HG03280 (cell line): ENCODE data around the gene ZNF414.
"Not testable (repeated sequence)": the region's sequence is repeated elsewhere in the genome, so short reads cannot be mapped to it uniquely, and the experiment has no call there.

Experiments used
- ATAC-seq: cut with Tn5 transposase; IDR thresholded peaks from one replicate; pipeline ENCODE4 v1.9.1; 2021; ENCODE audit warnings: mild to moderate bottlenecking, moderate library complexity; ENCODE audit not compliant: unreplicated experiment

The ZNF414 gene

DNA sequence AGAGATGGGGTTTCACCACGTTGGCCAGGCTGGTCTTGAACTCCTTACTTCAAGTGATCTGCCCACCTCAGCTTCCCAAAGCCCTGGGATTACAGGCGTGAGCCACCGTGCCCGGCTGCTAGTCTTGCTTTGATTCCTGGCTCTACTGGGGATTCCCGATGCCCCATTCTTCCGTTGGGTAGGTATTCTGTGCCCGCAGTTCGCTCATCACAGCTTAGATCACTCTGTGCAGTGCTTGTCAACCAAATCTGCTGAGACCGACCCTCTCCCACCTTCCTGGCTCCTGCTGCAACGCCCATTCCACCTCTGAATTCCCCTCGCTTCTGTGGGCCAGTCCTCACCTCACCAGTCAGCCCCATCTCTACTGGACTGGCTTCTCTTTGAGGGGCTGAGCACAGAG is 4.6 kb upstream of the ZNF414 start:
- no peak for ATAC-seq

DNA sequence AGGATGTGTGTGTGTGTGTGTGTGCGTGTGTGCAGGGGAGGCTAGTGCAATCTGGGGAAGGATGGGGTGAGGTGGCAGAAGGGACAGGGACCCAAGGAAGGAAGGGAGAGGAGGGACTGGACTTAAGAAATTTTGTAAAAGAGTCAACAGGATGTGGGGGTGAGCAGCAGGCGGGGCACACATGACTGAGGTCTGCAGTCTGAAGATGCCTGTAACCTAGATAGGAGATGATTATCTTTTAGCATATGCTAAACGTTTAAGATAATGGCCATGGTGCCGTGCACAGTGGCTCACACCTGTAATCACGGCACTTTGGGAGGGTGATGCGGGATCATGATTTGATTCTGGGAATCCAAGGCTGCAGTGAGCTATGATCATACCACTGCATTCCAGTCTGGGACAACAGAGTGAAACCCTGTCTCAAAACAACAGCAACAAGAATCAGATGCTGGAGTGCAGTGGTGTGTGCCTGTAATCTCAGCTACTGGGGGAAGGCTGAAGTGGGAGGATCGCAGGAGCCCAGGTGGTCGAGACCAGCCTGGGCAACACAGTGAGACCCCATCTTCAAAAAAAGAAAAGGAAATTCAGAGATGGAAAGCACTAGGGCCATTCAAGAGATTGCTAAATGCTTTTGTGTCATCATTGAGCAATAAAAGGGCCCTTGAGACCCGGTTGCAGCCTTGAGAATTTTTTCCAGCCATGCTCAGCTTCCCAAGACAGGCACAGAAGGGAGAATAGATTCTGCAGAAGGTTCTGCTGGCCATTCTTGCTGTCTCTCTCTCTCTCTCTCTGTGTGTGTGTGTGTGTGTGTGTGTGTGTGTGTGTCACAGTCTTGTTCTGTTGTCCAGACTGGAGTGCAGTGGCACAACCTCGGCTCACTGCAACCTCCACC is 3.8 kb upstream of the ZNF414 start:
- no peak for ATAC-seq

DNA sequence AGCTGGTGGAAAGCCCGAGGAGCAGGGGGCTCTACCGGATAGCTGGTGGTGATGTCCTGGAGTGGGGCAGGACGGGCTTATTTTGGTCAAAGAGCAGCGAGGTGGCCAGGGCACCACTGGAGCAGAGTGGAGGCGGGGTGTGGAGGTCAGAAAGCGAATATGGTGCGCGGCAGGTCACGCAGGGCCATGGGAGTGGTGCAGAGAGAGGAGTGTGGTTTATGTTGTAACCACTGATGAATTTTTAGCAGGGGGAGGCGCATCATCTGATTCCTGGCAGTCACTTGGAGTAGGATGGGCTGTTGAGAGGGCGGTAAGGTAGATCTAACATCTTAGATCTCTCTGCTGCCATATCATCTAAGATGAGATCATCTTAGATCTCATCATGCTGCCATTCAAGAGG is 1.4 kb upstream of the ZNF414 start:
- no peak for ATAC-seq

DNA sequence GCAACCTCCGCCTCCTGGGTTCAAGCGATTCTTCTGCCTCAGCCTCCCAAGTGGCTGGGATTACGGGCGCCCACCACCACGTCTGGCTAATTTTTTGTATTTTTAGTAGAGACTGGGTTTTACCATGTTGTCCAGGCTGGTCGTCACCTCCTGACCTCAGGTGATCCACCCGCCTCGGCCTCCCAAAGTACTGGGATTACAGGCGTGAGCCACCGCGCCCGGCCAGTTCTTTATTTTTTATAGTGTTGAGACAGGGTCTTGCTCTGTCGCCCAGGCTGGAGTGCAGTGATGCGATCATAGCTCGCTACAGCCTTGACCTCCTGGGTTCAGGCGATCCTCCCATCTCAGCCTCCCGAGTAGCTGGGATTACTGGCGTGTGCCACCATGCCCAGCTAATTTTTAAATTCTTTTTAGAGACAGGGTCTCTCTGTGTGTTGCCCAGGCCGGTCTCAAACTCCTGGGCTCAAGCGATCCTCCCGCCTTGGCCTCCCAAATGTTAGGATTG is 590 bp upstream of the ZNF414 start:
- ATAC-seq: not testable (repeated sequence)

DNA sequence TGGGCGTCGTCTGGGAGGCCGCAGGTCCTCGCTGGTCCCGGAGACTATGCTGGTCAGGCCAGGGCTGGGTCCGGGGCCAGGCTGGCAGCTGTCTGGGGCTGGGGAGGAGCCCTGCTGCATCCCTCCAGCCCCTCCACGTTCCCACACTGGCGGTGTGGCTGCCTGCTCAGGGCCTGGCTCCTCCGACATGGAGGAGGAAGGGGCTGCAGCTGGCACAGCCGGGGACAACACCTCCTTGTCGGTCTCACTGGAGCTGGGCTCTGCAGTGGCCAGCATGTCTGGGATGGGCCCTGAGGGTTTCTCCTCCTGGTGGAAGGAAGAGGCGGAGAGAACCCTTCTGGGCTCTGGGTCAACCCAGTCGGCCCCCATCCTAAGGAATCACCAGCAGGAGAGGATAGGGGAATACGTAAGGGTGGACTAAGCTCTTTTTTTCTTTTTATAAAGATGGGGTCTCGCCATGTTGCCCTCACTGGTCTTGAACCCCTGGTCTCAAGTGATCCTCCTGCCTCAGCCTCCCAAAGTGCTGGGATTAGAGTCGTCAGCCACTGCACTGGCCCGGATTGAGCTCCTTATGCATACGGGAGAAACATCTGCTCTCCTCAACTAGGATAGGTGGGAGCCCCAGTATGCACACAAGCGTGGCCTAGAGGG is 806 bp downstream of the ZNF414 start:
- no peak for ATAC-seq

DNA sequence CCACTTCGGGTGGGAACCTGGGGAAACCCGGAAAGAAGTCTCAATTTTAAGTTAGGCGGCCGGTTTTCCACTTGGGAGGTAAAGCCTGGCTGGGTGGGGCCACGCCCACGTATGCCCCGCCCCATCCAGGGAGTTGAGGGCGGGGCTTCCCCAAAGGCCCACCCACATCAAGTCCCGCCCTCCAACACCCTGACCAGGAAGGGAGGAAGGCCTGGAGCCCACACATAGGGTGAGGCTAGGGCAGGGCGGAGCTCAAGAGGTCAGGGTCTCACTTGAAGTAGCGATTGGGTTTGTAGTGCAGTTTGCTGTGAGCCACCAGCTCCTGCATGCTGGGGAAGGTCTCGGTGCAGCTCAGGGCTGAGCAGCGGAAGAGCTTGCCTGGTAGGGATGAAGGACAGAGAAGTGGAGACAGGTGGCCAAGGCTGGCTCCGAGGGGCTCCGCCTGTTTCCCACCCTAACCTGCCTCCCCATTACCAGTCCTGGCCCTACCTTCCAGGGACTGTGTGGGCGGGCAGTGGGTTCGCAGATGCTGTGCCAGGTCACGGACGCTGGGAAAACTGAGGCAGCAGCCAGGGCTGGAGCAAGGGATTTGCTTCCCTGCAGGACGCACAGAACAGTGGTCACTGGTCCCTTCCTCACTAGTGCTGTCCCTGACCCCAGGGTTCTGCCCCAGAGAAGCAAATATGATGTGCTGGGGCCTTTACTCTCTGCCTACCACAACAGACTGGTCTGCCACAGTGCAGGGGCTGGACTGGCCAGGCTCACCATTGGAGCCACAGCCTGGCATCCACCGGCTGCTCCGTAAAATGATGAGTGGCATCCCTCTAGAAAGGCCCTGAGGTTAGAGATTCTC is 1.6 kb downstream of the ZNF414 start:
- ATAC-seq: no peak

DNA sequence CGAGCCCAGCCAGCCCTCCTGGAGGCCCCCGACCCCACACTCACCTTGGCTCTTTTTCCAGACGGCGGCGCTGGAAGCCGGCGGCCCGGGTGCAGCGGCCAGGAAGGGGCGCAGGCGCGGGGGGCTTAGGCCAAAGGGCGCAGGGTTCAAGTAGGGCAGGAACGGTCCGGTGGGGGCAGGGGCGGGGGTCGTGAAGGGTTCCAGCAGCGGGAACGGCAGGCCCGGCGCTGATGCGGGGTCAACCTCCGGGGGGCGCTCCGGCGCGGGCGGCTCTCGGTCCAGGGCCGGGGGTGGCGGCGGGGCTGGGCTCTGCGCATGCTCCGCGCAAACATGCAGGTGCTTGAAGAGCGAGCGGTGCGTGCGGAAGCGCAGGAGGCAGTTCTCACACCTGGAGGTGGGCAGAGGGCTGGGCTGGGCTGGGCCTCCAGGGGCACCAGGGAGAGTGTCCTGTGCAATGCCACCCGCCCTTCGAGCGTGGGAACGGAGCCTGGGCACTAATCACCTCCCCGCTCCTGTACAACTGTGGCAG is 2.3 kb downstream of the ZNF414 start:
- ATAC-seq: no peak

DNA sequence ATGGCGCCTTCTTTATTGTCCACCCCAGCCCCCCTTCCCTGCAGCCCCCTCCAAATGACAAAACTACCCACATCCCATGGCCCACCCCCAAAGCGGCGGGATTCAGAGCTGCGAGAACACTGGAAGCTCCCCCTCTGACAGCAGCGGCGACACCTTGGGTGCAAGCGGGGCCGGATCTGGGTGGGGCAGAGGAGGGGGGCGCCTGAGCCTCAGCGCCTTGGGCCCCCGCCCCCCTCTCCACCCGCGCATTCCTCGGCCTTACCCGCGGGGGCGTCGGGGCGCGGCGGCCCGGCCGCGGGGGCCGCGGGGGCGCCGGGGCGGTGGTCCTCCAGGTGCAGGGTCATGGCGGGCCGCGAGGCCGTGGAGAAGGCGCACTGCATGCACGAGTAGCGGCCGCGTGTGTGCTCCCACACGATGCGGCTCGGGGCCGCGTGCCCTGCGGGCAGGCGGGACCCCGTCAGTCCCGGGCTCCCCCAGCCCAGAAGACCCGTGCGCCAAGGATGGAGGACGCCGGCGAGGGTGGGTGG is 3.3 kb downstream of the ZNF414 start:
- no peak for ATAC-seq

DNA sequence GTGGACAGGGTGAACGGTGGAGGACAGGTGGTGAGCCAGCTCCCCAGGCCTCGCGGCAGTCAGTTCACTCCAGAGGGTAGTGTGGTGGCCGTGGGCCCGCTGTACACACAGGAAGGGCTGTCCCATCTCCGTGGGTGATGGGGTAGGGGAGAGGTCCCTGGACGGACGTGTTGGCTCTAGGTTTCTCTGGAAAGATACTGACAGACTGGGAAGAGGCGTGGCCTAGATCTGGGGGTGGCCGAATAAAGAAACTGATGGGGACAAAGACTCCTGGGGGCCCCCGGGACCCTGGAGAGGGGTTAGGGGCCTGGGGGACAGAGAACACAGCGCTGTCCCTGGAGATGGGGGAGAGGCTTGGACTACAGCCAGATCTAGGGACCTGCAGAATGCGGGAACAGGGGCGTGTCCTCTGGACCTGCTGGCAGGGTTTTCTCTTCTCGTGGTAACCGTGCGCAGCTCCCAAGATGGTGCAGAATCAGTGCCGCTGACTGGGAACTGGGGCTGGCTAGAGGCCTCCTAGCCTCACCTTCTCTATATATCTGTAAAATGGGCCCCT is 7.5 kb downstream of the ZNF414 start:
- no peak for ATAC-seq

DNA sequence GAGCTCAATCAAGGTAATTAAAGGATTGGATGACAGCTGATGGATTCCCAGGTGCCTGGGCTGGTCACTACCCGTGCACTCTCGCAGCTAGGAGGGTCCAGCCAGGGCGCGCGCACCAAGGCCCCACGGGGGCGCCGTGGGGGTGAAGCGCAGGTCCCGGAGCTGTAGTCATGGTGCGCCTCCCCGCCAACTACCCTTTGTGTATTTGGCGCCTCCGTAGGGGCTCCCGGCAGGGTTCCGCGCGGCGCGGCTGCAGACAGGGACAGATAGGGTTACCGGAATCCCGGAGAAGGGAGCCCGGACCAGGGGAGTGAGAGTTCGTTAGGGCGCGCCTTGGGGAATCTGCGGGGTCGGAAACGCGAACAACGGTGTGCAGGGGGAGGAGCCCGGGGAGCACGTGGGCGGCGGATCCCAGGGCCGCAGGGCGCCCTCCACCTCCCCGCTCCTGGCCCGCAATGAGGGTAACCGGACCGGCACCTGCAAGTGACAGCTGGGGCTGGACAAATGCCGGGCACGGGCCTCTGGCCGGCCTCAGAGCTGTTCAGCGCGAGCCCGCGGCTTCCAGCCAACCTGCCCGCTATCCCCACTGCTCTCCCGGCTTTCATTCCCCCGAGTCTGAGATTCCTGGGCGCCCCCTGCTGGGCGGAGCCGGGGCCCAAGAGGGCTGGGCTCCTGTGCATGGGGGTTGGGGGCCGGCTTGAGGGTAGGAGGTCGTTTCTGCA is 8.1 kb downstream of the ZNF414 start:
- peak; percentile 50 for ATAC-seq

DNA sequence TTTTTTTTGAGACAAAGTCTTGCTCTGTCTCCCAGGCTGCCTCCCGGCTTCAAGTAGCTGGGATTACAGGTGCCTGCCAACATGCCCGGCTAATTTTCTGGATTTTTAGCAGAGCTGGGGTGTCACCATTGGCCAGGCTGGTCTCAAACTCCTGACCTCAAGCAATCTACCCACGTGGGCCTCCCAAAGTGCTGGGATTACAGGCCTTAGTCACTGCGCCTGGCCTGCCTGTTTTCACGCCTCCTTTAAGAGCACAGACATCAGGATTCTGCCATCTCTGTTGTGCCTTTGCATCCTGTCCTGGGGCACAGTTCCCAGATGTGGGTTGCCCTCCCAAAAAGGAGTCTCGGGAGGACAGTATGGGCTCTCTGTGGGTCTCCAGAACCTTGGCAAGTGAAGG is 9.0 kb downstream of the ZNF414 start:
- ATAC-seq: no peak

DNA sequence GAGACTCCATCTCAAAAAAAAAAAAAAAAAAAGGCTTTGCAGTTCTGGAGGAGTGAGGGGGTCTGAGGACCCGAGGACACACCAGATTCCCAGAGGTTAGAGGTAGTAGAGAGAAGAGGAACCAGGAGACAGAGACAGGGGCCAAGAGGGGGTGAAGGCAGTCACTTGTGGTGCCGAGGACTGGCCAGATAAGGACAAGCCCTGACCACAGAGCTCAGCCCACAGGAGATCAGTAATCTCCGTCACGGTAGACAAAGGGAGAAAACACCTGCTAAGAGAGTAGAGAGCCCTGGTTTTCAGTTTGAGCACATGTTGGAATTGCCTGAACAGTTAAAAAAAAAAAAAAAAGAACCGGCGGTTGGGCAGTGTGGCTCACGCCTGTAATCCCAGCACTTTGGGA is 9.8 kb downstream of the ZNF414 start:
- no peak for ATAC-seq

DNA sequence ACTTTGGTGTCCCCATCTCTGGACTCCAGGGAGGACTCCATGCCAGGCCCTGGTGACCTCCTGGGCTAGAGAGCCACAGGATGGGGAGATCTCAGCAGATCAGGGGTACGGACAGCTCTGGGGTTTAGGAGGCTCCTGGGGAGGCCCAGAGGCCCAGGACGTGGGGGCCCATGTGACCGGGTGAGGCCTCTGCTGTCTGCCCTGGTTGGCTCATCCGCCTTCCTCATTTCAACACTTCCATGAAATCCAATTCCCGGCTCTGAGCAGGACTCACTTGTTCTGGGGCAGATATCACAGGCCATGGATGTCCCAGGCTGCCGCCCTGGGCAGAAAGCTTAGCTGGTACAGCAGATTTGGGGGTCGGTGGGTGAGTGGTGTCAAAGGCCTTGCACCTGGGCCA is 10.5 kb downstream of the ZNF414 start:
- ATAC-seq: no peak

DNA sequence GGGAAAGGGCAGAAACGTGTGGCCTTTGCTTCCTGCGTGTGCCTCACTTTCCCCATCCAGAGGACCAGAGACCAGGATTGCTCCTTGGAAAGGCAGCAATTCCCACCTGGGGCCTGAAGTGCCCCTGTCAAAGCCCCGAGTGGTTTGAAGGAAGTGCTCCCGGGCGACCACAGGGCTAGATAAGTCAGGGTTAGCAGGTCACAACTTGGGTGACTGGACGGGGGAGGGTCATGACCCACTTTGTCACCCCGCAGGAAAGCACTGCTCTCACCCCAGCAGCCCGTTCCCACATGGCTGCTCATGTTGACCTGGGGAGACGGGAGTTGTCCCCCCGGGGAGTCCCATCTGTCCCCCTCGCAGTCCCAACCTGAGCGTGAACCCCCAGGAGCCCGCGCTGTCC is 12.0 kb downstream of the ZNF414 start:
- ATAC-seq: no peak

DNA sequence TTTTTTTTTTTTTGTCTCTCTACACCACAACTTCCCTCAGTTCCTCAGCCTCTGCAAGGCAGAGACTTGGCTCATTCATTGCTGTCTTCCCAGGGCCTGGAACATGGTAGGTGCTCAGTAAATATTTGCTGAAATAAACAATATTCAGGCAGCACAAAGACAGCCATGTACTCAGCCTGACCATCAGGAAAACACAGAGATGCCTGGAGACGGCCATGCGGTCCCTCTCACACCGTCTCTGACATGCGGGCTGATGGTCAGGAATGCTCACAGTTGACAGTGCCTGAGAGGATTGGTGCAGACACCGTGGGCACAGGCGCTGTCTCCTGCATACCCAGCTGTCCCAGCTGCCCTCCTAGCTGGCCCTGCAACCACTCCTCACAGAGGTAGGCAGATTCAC is 12.5 kb downstream of the ZNF414 start:
- ATAC-seq: no peak

DNA sequence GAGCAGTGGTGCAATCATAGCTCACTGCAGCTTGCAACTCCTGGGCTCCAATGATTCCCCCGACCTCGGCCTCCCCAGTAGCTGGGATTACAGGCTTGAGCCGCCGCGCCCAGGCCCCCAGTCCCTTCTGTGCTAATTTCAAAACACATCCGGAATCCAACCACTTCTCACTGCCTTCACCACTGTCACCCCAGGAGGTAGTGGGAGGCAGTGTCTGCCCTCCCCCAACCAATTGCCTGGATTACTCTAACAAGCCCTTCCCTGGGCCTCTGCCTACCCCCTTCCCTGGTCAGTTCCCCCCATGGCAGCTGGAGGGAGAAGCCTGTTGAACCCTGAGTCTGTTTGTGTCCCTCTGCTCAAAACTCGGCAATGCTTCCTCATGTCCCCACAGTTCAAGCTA is 13.8 kb downstream of the ZNF414 start:
- no peak for ATAC-seq

DNA sequence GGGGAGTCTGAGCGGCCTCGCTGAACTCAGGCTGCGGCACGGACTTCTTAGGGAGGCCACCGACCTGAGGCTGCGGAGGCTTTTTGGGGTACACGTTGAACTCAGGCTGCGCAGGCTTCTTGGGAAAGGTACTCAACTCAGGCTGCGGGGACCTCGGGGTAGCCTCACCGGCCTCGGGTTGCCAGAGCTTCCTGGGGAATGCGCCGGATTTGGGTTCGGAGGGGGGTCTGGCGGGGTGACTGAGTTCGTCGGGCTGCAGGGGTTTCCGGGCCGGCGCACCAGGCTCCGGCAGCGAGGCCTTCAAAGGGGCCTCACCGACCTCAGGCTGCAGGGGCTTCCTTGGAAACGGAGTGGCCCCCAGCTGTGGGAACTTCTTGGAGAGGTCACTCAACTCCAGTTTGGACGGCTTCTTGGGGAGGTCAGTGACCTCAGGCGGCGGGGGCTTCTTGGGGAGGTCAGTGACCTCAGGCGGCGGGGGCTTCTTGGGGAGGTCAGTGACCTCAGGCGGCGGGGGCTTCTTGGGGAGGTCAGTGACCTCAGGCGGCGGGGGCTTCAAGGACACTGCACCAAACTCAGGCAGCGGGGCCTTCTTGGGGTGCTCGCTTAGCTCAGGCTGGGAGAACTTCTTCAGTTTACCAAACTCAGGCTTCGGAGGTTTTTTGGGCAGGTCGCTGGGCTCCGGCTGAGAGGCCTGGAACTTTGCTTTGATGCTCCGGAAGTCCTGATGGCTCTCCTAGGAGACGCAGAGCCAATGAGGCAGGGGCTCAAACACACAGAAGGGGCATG is 14.7 kb downstream of the ZNF414 start:
- ATAC-seq: no peak

DNA sequence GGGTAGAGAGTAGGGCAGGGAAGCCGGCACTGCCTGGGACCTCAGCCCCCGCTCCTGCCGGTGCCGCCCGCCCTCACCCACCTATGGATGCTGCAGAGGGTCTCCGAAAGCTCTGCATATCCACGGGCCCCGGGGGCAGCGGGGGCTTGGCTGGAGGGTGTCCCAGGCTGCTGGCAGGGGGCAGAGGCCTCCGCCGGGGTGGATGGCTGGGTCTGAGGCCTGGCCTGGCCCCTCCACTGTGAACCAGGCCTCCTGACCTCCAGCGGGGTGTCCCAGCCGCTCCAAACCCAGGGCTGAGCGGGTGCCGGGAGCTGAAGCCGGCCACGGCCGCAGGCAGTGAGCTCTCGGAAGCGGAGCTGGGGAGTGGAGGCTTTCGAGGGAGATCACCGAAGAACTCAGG is 15.7 kb downstream of the ZNF414 start:
- no peak for ATAC-seq

DNA sequence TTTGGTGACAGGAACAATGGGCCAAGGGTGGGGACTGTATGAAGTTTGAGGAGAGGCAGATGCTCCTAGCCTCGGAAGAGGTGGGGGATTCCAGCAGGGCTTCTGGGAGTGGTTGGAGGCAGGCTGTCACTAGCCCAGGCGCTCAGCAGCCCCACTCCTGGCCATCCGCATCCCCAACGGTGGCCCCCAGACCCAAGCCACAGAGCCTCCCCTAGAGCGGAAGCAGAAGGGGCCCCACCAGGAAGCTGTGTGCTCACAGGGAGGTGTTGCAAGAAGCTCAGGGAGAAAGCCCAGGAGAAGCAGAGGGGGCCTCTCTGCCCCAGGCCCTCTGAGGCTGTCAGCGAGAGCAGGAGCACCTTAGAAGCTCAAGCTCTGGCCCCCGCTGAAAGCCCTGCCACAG is 19.8 kb downstream of the ZNF414 start:
- no peak for ATAC-seq
